ENCODE measurements around the gene F2. TPM values are rescaled to one million over a fixed set of nuclear protein-coding genes. Genes with fewer than 3 reads are reported as not detected.

The F2 gene
- total RNA-seq, 2 donors from 2014 or later = 1.8 TPM; not detected in 1

- Histone ChIP-seq H3K9me3 (no peaks in the 10 kb centered on the region), H3K4me1 (replicated peaks) (peaks cover 4% of the 10 kb centered on the region), H3K4me3 (no peak overlapping the region), H3K27me3 (replicated peaks; ENCODE audit: insufficient read depth) (no peaks in the 10 kb centered on the region), H3K36me3 (peaks cover 14 to 19% of the 10 kb centered on the region in 2 donors), H3K27ac (no peak overlapping the region)
- WGBS = 90% methylated on average over 4 of the region's 4 CpGs
- no peak for TF ChIP-seq POLR2A (IDR thresholded peaks at IDR 0.05)
- TF ChIP-seq POLR2AphosphoS5 (IDR thresholded peaks at IDR 0.05) = no peak
- TF ChIP-seq CTCF (IDR thresholded peaks at IDR 0.05) = no peak
- DNase-seq (ENCODE audit: low spot score) = no peak
- intact Hi-C loops (cut with DNase I) = no loop called here
Observed at GRCh38 chr11:46692450-46692849, 26.6 kb upstream of the F2 start.

- whole genome bisulfite sequencing = 52% methylated on average over 2 of the region's 2 CpGs
- DNase-seq (ENCODE audit: low spot score) = no peak
Observed at GRCh38 chr11:46693597-46694012, 25.4 kb upstream of the F2 start.

DNA sequence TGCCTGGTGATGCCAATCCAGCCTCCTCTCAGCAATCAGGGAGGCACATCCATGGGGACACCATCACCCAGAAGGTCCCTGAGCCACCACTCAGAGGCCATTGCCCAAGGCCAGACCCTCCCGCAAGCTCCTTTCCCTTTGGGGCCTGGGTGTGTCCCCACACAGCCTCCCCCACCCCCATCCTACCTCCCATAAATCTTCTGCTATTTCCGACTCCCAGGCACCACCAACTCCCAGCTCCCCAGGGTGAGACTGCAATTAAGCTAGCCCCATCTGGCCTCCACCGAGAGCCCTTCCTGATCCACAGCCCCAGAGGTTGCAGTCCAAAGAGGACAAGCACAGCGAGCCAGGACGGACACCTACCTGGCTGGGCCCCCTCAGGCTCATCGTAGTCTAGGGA lies 24.9 kb upstream of the F2 start:
- peaks cover 14 to 19% of the 10 kb centered on the region in 2 donors for H3K36me3 ChIP-seq
- no peaks in the 10 kb centered on the region for H3K9me3 ChIP-seq
- no peaks in the 10 kb centered on the region for H3K27me3 ChIP-seq (replicated peaks; ENCODE audit: insufficient read depth)
- WGBS = 78% methylated on average over 6 of the region's 6 CpGs
- no peak for DNase-seq (ENCODE audit: low spot score)
- H3K27ac ChIP-seq = no peak overlapping the region
- intact Hi-C loops (cut with DNase I) = no loop called here
- TF ChIP-seq POLR2A (IDR thresholded peaks at IDR 0.05) (no peak), POLR2AphosphoS5 (IDR thresholded peaks at IDR 0.05) (no peak), CTCF (IDR thresholded peaks at IDR 0.05) (no peak)
- no peak overlapping the region for H3K4me3 ChIP-seq
- H3K4me1 ChIP-seq (replicated peaks) = no peaks in the 10 kb centered on the region

More at GRCh38 chr11:46693597-46694012, 25.4 kb upstream of the F2 start:
- Histone ChIP-seq H3K27ac (no peak overlapping the region), H3K4me3 (no peak overlapping the region), H3K9me3 (no peaks in the 10 kb centered on the region), H3K27me3 (replicated peaks; ENCODE audit: insufficient read depth) (no peaks in the 10 kb centered on the region), H3K4me1 (replicated peaks) (no peaks in the 10 kb centered on the region), H3K36me3 (peaks cover 14 to 19% of the 10 kb centered on the region in 2 donors)
- no peak for TF ChIP-seq POLR2A (IDR thresholded peaks at IDR 0.05)
- no peak for TF ChIP-seq CTCF (IDR thresholded peaks at IDR 0.05)
- no peak for TF ChIP-seq POLR2AphosphoS5 (IDR thresholded peaks at IDR 0.05)
- intact Hi-C loops (cut with DNase I) = no loop called here

DNA sequence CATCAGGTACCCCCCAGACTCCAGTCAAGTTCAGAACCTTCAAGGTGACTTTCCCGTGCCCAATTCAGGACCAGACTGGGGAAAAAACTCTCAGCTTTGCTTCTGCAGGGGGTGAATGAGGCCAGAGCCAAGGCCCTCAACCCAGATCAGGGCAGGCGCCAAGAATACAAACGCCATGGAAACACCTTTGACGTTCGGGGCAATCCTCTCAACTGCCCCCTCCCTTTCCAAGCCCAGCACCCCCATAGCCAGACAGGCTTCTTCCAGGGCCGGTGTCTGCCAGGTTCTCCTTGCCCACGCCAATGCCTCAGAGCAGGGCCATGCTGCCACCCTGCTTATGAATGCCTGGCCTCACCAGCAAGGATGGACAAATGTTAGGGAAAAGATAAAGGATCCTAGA lies 24.4 kb upstream of the F2 start:
- Histone ChIP-seq H3K36me3 (peaks cover 14 to 19% of the 10 kb centered on the region in 2 donors), H3K9me3 (no peaks in the 10 kb centered on the region), H3K27me3 (replicated peaks; ENCODE audit: insufficient read depth) (no peaks in the 10 kb centered on the region), H3K4me3 (no peak overlapping the region), H3K4me1 (replicated peaks) (no peaks in the 10 kb centered on the region), H3K27ac (no peak overlapping the region)
- TF ChIP-seq CTCF (IDR thresholded peaks at IDR 0.05) (no peak), POLR2AphosphoS5 (IDR thresholded peaks at IDR 0.05) (no peak), POLR2A (IDR thresholded peaks at IDR 0.05) (no peak)
- intact Hi-C loops (cut with DNase I) = loop anchor here (5.0 kb wide), 1 partner anchor 47 kb away; no protein-coding TSS in a partner anchor
- no peak for DNase-seq (ENCODE audit: low spot score)
- WGBS = 82% methylated on average over 7 of the region's 7 CpGs

All from prostate gland (tissue), 2 donors.